Breast epithelium (tissue), 3 donors: ENCODE data around the gene CARD8.

Experiments
- CTCF ChIP-seq, 3 donors: fragments of 450-650 bp; IDR thresholded peaks; one replicate each; pipeline ENCODE4 v1.5.1; 2016 to 2017; ENCODE audit warnings: antibody characterized with exemption in 3 of 3, mild to moderate bottlenecking in 3 of 3, moderate library complexity in 3 of 3
- POLR2A ChIP-seq: fragments of 450-650 bp; IDR thresholded peaks from one replicate; pipeline ENCODE4 v1.6.1; 2016; ENCODE audit warnings: antibody characterized with exemption, mild to moderate bottlenecking, moderate library complexity
- POLR2AphosphoS5 ChIP-seq, 3 donors: sonication (generic); formaldehyde crosslinking; IDR thresholded peaks; one replicate each; pipeline ENCODE4 v1.6.1; 2017; ENCODE audit warnings: antibody characterized with exemption in 3 of 3

DNA sequence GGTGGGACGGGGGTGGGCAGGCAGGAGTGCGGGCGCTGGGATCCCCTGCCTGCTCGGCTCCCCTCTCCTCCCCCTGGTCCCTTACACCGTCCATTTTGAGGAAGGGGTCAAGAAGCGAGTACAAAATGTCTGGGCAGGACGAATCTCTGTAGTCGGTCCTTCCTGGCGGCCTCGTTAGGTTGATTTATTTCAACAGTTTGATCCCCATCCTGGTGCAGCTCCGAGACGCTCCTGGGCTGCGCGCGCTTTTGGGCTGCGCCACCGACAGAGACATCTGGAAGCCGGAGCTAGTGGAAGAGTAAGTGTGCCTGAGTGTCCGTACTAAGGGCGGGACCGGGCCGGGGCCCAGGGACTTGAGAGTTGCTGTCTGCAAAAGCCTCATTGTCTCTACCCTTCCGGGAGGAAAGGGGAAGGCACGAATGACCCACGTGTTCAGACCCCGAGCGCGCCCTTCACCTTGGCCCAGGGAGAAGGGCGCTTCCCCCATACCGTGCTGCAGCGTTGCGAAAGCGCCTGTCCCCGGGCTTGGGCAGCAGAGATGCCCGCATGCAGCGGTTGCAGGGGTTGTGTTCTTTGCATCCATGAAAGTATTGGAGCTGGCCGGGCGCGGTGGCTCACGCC lies 15.9 kb upstream of the CARD8 start:
- TF ChIP-seq POLR2A, result no peak
- no peak for TF ChIP-seq CTCF (IDR thresholded peaks at IDR 0.05)
- TF ChIP-seq POLR2AphosphoS5 (IDR thresholded peaks at IDR 0.05), result no peak
